Measurements from ENCODE around the gene SACM1L.

SACM1L gene

GRCh38 chr3:45773714-45774449 lies 84.7 kb downstream of the SACM1L start:
- no peaks in the 10 kb centered on the region for H3K4me1 ChIP-seq
- H3K27ac ChIP-seq: no peak overlapping the region
- no peak overlapping the region for H3K9ac ChIP-seq
- H2AFZ ChIP-seq: no peak overlapping the region
- no peaks in the 10 kb centered on the region for H3K36me3 ChIP-seq (ENCODE audit: control insufficient read depth, insufficient read depth, low read length)
- H3K4me2 ChIP-seq (ENCODE audit: low read length): no peak overlapping the region
- no peaks in the 10 kb centered on the region for H3K79me2 ChIP-seq
- H3K4me3 ChIP-seq (ENCODE audit: low read depth, low read length): no peak overlapping the region
- H3K9me3 ChIP-seq (ENCODE audit: control insufficient read depth, low read length): no peaks in the 10 kb centered on the region
- no peaks in the 10 kb centered on the region for H3K27me3 ChIP-seq (ENCODE audit: control insufficient read depth, insufficient read depth, low read length)
- TF ChIP-seq CTCF (IDR thresholded peaks at IDR 0.05): no peak

- H3K79me2 ChIP-seq: no peaks in the 10 kb centered on the region
- no peak overlapping the region for H2AFZ ChIP-seq
- no peak for TF ChIP-seq CTCF (IDR thresholded peaks at IDR 0.05)
- no peaks in the 10 kb centered on the region for H3K27me3 ChIP-seq (ENCODE audit: control insufficient read depth, insufficient read depth, low read length)
- no peak overlapping the region for H3K4me3 ChIP-seq (ENCODE audit: low read depth, low read length)
- H3K36me3 ChIP-seq (ENCODE audit: control insufficient read depth, insufficient read depth, low read length): no peaks in the 10 kb centered on the region
- no peaks in the 10 kb centered on the region for H3K9me3 ChIP-seq (ENCODE audit: control insufficient read depth, low read length)
- no peak overlapping the region for H3K9ac ChIP-seq
- no peaks in the 10 kb centered on the region for H3K4me1 ChIP-seq
- H3K27ac ChIP-seq: no peak overlapping the region
- no peak overlapping the region for H3K4me2 ChIP-seq (ENCODE audit: low read length)
These were observed 85.7 kb downstream of the SACM1L start for GRCh38 chr3:45774581-45775521.

GRCh38 chr3:45775571-45776300 lies 86.5 kb downstream of the SACM1L start:
- no peak for TF ChIP-seq CTCF (IDR thresholded peaks at IDR 0.05)
- no peak overlapping the region for H2AFZ ChIP-seq
- H3K9ac ChIP-seq: no peak overlapping the region
- no peak overlapping the region for H3K27ac ChIP-seq
- no peaks in the 10 kb centered on the region for H3K27me3 ChIP-seq (ENCODE audit: control insufficient read depth, insufficient read depth, low read length)
- no peaks in the 10 kb centered on the region for H3K79me2 ChIP-seq
- no peak overlapping the region for H3K4me3 ChIP-seq (ENCODE audit: low read depth, low read length)
- no peaks in the 10 kb centered on the region for H3K4me1 ChIP-seq
- H3K36me3 ChIP-seq (ENCODE audit: control insufficient read depth, insufficient read depth, low read length): no peaks in the 10 kb centered on the region
- H3K4me2 ChIP-seq (ENCODE audit: low read length): no peak overlapping the region
- no peaks in the 10 kb centered on the region for H3K9me3 ChIP-seq (ENCODE audit: control insufficient read depth, low read length)

- Histone ChIP-seq H3K9me3 (ENCODE audit: control insufficient read depth, low read length) (no peaks in the 10 kb centered on the region), H3K4me1 (no peaks in the 10 kb centered on the region), H3K27me3 (ENCODE audit: control insufficient read depth, insufficient read depth, low read length) (no peaks in the 10 kb centered on the region), H3K4me2 (ENCODE audit: low read length) (no peak overlapping the region), H2AFZ (no peak overlapping the region), H3K27ac (no peak overlapping the region), H3K36me3 (ENCODE audit: control insufficient read depth, insufficient read depth, low read length) (no peaks in the 10 kb centered on the region), H3K4me3 (ENCODE audit: low read depth, low read length) (no peak overlapping the region), H3K79me2 (no peaks in the 10 kb centered on the region), H3K9ac (no peak overlapping the region)
- TF ChIP-seq CTCF (IDR thresholded peaks at IDR 0.05): no peak
These were observed 87.1 kb downstream of the SACM1L start for GRCh38 chr3:45776301-45776595.
